Measurements from ENCODE around the gene PRTG.
"Not testable (repeated sequence)": the region's sequence is repeated elsewhere in the genome, so short reads cannot be mapped to it uniquely, and the experiment has no call there.

Gene PRTG

DNA sequence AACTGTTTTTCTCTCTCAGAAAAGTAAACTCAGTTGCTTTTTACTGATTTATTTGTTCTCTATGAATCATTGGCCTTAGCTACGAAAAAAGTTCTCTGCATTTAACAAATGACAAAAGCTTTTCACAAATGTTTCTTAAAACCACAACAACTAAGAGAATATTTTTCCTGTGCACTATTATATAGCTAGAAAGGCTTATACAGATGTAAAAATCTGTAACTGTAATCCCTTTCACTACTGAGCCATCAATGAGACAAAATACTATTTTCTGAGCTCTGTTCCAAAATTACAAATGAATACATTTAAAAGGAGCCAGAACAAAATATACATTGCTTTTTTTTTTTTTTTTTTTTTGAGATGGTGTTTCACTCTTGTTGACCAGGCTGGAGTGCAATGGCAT is 109.2 kb downstream of the PRTG start:
- no peak for DNase-seq (ENCODE audit: low spot score)

DNA sequence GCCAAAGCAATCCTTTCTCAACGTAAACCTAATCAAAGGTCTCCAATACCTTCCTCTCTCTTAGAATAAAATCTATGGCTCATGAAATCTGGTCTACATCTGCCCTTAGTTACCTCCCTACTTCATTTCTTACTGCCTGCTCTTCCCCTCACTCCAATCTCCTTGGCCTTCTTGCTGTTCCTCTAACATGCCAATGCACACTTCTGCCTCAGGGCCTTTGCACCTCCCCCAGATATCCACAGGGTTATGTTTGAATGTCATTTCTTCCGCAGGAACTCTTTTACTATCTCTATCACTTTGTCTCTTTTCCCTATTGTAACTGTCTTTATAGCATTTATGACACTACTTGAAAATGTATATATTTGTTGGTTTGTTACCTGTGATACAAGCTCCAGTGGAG is 110.5 kb downstream of the PRTG start:
- no peak for DNase-seq (ENCODE audit: low spot score)

DNA sequence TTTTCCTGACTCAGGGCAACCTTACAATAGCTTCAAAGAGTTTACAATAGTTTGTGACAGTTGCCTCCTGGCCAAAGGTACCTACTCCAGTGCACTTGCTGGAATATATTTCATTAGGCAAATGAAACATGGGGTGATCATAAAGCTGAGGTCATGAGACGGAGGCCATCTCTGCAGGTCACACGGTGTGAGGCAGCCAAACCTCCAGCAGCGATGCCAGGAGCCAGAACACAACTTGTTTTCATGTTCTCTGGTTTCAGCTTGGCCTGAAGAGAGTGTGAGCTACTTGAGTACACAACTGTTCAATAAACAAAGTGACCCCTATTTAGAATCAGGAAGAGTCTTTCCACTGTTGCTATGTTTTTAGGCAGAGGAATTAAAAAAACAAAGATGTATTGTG is 112.1 kb downstream of the PRTG start:
- peak; percentile 24 for DNase-seq (ENCODE audit: low spot score)

DNA sequence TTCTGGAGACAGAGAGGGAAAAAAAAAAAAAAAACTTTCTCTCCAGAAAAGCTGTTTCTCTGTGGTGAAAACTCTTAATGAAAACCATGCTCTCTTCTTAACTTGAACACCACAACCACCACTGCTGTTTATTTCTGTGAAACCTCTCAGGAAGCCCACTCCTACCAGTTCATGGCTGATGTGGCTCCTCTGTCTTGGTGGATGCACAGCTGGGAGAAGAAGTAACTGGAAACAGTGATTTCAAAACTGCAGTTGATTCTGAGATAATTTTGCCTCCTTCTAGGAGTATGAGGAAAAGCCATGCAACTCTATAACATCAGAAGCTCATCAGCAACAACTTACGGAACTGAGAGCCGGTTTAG is 114.6 kb downstream of the PRTG start:
- no peak for DNase-seq (ENCODE audit: low spot score)

DNA sequence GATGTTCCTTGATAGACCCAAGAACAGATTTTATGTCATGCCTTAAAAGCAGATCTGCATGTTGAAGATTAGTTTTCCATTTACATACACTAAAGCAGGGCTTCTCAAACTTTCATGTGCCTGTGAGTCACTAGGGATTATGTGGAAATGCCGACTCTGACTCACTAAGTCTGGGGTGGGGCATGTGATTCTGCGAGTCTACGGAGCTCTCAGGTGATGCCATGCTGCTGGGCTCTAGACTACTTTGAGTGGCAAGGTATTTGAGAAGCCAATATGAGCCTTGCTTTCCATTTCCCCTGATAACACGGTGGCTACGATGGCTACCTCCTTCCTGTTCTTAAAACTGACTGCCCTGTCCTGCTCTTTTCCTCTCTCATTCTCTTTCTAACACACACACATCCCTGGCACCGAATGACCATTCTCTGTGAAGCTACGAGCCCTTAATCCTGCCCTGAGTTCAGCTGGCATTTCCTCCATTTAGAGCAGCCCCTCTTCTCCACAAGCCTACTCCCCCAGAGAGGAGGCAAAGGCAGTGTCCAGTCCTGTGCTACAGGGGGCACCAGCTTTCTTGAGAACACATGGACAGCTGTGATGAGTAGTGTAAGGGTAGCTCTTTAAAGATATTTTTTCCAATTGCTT is 115.1 kb downstream of the PRTG start:
- no peak for DNase-seq (ENCODE audit: low spot score)

DNA sequence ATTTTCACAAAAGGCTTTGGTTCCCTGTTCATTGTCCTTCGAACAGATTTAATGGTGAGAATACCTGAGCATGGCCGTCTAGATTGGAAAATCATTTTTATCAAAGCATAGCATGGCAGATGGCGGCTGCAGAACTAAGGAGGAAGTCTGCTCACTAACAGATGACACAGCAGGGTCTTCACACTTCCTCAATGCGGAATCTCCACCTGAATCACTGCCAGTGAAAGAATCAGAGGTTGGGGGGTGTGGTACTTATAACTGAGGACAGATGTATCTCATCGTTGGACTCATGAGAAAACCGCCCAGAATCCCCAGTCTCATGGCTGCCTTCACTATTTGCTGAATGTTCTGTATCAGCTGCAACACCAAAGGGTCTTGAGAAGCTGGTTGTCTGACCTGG is 123.2 kb downstream of the PRTG start:
- DNase-seq (ENCODE audit: low spot score), result no peak

DNA sequence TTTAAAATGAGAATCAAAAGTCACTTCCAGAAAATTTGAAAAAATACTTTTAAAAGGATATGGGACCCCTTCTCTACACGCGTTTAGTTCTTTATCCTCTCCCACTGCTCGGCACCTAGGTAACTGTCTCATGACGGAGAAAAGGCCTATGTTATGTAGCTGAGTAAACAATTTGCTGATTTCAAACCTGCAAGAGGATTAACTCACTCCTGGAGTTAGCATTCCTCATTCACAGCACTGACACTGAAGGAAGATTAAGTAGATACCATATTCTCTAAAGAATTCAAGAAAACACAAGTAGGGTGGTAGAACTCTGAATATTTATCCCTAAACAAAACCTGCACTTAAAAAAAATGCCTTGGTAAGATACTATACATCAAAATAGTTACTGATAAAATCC is 124.6 kb downstream of the PRTG start:
- DNase-seq (ENCODE audit: low spot score), result no peak

DNA sequence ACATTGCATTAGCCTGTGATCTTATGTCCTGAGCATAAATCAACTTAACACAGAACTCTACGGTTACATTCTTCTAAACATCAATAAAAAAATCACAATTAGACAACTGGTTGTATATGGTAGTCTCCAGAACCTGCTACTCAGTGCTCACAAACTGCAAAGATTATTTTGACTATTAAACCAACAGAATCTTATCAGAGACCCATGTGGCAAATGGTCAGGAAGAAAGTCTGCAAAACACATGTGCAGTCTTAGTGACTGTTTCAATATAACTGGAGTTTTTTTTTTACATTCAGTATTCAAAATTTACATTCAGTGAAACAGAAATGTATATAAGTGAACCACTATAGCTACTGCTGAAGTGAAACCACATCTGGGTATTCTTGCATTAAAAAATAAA is 127.5 kb downstream of the PRTG start:
- no peak for DNase-seq (ENCODE audit: low spot score)

DNA sequence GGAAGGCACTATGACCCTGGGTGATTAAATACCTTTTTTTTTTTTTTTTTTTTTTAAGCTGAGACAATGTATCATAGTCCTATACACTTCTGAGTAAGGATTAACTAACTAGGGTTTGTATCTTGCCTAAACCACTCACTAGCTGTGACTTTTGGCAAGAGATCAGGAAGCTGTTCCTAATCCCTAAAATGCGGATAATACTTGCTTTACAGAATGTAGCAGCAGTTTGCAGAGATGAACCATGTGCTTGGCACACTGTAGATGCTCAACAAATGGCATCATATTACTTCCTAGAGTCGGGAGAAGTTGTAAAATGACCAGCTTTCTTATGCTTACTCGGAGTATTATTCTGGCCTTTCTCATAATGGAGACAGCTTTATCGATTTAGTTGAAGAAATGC is 129.2 kb downstream of the PRTG start:
- no peak for DNase-seq (ENCODE audit: low spot score)

DNA sequence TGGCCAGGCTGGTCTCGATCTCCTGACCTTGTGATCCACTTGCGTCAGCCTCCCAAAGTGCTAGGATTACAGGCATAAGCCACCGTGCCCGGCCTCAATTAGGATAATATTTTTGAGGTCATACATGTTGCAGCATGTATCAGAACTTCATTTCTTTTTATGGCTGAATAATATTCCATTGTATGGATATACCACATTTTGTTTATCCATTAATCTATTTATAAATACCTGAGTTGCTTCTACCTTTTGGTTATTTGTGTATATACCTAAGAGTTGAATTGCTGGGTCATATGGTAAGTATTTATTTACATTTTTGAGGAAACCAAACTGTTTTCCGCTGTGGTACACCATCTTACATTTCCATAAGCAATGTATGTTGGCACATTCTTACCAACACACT is 136.7 kb downstream of the PRTG start:
- DNase-seq (ENCODE audit: low spot score), result no peak

DNA sequence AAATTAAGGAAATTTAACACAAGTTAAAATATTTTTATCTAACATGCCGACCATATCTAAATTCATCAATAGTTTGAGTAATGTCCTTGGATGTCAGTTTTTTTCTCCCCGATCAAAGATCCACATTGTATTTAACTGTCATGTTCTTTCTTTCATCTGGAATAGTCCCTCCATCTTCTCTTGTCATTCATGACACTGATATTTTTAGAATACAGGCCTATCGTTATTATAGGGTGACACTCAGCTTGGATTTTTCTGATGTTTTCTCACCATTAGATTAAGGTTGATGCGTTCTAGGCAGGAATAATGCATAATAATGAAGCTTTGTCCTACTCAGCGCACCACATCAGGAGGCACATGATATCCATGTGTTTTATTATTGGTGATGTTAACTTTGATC is 141.6 kb downstream of the PRTG start:
- no peak for DNase-seq (ENCODE audit: low spot score)

DNA sequence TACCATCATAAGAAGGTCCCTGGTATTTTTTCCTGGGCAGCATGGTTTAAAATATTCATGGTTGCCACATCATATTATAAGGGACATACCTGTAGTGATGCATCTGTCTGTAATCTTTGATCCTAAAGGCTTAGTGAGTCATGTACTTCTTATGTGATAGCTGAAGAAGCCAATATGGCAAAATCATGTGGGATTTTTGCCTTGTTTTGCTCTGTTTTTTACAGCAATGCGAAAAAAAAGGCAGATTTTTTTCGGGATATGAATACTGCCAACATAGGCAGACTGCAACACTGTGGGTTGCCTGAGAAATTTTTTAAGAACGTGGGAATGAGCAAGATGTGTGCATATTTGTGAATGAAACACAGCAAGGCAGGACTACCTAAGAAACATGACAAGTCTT is 143.5 kb downstream of the PRTG start:
- no peak for DNase-seq (ENCODE audit: low spot score)

DNA sequence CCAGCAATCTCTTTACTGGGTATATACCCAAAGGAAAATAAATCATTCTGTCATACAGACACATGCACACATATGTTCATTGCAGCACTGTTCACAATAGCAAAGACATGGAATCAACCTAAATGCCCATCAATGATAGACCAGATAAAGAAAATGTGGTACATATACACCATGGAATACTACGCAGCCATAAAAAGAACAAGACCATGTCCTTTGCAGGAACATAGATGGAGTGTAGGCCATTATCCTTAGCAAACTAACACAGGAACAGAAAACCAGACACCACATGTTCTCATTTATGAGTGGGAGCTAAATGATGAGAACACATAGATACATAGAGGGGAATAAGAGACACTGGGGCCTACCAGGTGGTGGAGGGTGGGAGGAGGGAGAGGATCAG is 149.9 kb downstream of the PRTG start:
- DNase-seq (ENCODE audit: low spot score), result not testable (repeated sequence)

DNA sequence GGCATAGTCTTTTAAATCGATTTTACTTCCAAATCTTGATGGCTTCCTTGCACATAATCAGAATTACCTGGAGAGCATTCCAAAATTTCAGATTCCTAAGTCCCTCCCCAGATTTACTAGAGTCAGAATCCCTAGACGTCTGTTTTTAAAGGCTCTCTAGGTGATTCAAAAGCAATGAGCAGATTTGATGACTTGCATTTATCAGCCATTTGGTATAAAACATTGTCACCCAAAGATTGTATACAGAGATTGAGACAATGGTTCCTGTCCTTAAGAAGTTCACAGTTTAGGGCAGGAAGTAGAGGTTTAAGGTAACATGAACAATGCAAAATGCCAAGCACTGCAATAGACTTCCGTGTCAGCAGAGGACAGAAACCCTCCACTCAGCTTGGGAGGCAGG is 152.2 kb downstream of the PRTG start:
- DNase-seq (ENCODE audit: low spot score), result no peak

DNA sequence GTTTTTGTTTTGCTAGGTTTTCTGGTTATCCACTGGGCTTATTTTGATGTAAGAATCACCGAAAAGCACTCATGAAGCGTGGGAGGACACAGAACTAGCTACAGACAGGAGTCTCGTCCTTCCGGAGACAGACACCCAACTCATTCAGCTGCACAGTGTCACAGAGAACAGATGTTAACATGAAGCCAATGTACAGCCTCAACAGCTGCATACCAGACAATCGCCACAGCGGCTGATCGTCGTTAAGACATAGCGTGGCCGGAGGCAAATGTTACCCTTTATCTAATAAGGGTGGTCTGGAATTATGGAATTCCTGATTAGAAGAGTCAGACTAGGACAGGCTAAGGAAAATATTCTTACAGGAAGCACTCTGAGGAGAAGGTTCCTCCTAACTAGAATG is 153.7 kb downstream of the PRTG start:
- DNase-seq (ENCODE audit: low spot score), result no peak

DNA sequence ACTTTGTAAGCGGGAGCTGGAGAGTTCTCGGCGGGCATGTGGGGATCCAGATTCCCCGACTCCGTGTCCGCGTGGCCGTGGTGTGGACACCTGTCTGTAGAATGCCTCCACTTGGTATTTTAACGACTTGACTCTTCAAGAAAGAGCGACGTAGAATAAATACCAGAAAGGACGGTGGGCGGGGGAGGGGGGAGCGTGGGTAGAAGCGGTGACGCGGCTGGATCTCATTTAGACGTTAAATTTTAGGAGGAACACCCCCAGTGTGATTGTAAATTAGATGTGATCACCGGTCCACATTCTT is 154.2 kb downstream of the PRTG start:
- no peak for DNase-seq (ENCODE audit: low spot score)

DNA sequence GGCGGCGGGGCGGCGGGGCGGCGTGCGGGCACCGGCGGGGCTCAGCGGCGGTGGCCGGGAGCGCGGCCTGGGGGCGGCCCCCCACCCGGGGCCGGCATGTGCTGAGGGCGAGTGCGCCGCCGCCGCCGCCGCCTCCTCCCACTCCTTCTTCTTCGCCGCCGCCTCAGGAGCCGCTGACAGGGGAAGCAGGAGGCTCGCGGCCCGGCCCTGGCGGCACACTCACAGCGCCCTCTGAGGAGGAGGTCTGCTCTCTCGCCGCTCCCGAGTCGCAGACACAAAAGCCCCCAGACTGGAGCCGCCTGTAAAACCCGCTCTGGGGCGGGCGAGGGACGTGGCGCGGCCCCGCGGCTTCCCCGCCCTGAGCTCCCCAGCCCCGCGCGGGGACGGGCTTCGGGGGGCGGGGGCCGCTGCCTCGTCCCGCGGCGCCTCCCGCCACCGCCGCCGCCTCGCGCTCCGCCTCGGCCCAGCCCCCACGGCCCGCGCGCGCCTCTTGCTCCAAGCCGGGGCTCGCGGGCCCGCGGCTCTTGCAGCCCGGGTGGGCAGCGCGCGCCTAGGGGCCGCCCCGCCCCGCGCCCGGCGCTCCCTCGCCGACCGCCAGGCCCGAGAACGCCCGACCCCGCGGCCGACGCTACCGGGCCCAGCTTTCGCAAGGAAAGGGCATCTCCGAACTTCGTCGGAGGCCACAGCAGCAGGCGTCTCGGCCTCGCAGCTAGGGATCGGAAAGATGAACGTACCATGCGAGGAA is 154.7 kb downstream of the PRTG start, which contains the start of gene PYGO1:
PYGO1 (minus strand) TSS at position 276 of the 745 bp plus-strand sequence. CDS start 462 bp downstream, outside the sequence.
- DNase-seq (ENCODE audit: low spot score), result peak; percentile 38

DNA sequence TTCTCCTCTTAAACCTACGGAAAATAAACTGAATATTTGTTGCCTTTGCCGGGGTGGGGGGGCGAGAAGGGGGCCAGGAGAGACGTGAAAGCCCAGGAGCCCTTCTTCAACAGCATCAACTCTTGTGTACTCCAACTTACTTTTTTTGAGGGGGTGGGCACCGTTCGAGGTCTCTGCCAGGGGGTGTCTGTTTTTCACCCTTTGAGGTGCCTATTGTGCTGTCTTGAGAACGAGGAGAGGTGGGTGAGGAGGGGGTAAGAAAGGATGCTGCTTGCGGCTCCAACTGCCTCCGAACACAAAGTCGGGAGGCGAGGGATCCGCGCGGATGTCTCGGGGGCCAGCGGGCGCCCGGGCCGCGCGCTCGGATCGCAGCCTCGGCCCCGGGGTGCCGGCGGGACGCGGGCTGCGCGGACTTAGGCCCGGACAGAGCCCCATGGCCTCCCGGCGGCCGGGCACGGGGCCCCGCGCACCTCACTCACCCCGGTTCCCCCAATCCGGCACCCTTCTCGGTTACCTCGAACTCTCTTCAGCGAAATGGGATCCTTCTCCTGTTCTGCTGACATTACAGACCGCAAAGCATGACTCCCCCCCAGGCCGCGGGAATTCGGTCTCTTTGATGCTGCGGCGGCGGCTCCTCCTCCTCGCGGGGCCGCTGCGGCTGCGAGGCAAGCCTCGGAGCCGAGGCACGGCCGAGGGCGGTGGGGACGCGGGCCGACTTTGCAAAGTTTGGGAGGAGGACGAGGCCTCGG is 155.5 kb downstream of the PRTG start:
- DNase-seq (ENCODE audit: low spot score), result no peak

DNA sequence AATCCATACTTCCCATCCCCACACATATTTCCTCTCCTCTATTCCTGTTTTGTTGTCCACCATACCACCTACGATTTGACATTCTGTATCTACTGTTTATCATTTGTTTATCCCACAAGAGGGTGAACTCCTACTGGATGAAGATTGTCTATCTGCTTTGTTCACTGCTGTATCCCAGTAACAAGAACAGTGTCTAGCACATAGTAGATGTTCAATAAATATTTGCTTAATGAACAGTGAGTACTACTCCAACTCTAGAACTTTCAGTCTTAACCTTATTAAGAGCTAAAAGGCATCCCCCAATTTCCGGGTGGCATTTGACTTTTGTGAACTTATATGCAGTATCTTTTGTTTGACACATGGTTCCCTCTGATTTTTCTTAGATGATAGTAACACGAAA is 156.1 kb downstream of the PRTG start:
- DNase-seq (ENCODE audit: low spot score), result no peak

DNA sequence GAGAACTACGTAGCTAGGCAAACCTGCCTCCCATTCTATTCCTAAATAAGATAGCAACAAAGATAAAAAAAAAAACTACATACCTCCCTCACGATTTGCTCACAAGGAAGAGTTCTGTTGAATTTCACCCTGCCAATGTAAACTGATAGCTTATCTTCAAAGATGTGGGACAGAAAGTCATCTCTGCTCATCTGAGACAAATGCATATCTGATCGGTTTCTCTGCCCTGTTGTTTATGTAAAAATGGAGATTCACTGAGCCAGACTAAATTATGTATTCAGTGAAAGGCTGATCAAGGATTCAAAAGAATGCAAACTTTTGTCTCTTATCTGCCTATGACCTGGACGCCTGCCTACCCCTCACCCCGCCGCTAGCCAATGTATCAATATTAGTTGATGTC is 166.0 kb downstream of the PRTG start:
- no peak for DNase-seq (ENCODE audit: low spot score)

DNA sequence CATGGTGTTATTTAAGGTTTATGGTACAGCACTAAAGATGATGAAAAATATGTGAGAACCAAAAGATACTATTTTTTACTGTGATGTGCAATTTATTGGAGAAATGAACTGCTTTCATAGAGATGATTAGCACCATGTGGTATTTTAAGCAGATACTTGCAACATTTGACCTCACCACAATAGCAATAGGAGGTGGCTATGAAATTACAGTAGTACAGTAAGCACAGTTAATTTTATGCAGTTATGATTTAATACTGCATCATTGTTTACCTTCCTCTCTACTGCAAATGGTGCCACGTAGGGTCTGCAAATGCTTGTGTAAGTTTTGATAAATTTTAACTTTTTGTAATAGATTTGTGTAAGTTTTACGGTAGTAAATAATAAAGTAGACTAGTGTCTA is 168.9 kb downstream of the PRTG start:
- no peak for DNase-seq (ENCODE audit: low spot score)

DNA sequence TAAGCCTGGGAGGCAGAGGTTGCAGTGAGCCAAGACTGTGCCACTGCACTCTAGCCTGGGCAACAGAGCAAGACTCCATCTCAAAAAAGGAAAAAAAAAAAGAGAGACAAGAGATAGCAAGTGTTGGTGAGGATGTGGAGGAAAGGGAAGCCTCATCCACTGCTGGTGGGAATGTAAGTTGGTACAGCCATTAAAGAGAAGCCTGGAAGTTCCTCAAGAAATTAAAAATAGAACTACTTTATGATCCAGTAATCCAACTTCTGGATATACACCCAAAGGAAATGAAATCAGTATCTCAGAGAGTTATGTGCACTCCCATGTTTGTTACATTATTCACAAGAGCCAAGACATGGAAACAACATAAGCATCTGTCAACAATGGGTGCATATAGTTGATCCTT is 169.7 kb downstream of the PRTG start:
- no peak for DNase-seq (ENCODE audit: low spot score)

DNA sequence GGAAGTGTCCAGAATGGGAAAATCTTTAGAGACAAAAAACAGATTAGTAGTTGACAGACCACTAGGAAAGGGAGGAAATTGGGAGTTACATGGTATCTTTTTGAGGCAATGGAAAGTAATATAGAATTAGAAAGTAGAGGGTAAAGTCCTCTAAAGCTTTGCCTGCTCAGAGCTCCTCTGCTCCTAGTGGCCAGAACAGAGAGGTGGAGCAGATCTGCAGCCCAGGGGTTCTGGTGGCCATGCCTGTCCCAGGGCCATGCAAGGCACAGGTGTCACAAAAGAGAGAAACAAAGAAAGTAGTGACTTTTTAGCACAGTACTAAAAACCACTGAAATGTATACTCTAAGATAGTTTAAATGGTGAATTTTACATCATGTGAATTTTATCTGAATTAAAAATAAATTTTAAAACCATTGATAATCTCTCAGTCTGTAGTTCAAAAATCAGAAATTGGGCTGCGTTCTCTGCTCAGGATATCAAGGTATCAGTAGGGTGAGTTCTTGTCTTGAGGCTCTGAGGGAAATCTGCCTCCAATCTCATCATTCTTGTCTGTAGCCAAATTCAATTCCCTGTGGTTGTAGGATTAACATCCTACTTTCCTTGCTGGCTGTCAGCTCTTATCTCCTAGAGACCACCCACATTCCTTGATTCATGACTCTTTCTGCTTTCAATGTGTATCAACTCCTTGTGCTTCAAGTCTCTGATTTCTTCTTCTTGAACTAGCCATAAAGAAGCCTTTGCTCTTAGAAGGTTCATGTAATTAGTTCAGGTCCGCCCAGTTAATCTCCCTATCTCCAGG is 178.4 kb downstream of the PRTG start:
- DNase-seq (ENCODE audit: low spot score), result no peak
